ENCODE results near the gene CTNNA3.

Gene CTNNA3

DNA sequence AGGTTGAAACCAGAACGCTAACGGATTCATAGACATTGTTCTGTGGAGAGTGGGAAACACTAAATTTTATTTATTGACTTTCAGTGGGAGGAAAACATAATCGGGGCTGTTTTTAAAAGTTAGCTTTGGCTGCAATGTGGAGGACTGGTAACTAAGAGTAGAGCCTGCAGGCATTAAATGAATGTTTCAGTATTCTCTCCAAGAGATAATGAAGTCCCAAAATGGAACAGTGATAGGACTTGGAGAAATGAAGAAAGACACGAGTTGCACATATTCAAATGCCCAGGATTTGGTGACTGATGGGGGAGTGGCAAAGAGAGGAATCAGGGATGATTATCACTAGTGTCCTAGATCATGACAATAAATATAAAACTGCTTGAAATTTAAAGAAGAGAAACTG is 1130.0 kb downstream of the CTNNA3 start:
- no peak for DNase-seq

DNA sequence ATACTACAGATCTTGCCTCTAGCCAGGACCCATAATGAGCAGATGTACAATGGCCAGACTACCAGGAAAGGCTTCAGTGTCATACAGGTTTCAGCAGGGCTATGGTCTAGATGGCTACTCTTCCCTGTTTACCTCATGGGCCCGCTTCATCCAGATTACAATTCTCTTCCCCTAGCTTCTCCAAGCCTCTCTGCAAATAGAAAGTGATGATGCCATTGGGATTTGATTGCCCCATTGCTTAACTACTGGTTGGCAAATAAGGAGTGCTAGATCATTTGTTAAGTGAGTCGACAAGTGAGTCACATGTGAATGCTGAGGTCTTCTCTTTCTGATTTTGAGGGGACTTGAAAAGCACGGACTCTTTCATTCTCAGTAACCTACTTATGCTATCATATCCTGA is 1131.7 kb downstream of the CTNNA3 start:
- DNase-seq, result no peak

DNA sequence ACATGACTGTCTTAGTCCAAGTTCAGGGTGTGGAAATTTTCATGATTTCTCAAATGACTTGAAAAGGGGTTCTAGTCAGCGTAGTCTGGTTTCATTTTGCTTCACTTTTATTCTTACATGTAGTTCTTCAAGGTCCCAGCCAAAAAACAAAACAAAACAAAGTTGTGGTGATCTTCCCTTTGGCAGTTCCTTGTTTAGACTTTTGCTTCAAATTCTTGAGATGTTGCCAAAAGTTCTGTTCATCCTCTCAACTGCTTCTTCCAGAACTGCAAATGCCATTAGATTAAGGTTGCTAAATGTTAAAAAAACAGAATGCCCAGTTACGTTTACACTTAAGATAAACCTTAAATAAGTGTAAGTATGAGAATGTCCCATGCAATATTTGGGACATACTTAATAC is 1140.9 kb downstream of the CTNNA3 start:
- no peak for DNase-seq

DNA sequence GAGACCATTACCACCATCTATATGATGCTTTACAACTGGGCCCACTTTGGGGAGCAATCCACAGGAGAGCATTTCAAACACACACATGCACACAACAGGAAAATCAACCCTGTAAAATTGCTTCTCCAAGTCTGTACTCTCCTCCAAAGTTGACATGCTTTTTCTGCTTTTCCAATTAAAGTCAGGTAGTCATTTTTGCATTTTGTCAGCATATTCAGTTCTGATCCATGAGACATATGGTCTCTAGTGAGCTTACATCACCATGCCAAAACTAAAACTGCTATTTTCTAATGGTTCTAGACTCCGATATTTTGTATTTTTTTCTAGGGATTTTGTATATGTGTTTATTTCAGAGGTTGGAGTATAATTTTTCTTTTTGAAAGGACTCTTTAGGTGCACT is 1143.7 kb downstream of the CTNNA3 start:
- DNase-seq, result no peak

DNA sequence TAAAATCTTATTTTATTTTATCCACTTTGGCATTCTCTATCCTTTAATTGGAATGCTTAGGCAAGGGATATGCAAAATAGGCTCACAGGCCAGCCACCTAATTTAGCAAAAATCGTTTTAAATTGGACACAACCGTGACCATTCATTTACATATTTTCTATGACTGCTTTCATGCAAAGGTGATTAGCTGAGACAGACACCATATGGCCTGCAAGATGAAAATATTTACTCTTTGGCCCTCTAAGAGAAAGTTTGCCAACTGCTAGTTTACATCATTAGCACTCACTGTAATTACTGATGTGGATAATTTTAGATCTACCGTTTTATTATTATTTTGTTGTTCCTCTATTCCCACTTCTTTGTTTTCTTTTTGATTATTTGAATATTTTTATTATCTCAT is 1145.6 kb downstream of the CTNNA3 start:
- no peak for DNase-seq

DNA sequence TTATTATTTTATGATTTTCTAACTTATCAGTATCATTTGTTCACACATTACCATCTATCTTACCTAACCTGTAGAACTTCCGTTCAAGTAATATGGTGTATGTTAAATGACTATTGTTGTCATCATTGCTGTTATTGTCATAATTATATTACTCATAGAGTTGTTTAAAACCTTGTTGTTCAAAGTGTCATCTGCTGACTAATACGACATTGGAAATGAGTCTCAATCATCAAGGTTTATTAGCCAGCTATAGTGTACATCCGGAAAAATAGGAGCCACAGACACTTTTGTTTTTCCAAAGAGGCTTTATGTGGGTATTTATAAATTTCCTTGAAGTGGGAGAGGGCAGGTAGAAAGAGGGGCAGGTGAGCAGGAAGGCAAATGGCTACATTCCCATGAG is 1157.1 kb downstream of the CTNNA3 start:
- DNase-seq, result no peak

DNA sequence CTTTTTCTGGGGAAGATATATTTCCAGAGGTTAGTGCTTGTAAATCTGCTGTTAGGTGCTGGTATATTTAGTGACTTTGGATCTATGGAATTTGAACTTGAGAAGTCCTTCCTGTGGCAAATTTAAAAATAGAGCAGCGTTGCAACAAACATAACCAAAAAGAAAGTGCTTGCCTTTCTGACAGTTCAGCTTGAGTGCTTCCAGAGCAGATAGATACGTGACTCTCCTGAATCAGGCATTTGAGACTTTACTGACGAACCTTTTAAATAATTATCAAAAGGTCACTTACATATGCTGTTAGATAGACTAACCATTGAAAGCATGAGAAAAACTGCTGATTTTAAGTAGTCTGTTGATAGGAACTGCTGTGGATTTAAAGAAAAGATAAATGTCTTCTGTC is 1157.6 kb downstream of the CTNNA3 start:
- no peak for DNase-seq

DNA sequence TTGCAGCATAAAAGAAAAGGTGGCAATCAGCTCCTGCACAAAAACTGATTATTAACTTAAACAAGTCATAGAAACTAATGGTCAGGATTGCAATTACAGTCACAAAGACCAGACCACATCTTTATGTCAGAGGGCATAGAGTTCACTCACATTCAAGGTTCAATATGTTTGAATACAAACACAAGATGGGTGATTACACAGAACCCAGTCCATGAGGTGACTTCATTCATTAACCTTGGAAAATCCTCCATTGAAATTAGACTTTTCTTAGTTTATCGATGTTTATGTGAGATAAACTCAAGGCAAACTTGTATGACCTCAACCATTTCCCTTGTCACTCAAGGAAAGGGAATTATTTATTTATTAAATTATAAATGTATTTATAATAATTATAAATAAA is 1158.8 kb downstream of the CTNNA3 start:
- no peak for DNase-seq

DNA sequence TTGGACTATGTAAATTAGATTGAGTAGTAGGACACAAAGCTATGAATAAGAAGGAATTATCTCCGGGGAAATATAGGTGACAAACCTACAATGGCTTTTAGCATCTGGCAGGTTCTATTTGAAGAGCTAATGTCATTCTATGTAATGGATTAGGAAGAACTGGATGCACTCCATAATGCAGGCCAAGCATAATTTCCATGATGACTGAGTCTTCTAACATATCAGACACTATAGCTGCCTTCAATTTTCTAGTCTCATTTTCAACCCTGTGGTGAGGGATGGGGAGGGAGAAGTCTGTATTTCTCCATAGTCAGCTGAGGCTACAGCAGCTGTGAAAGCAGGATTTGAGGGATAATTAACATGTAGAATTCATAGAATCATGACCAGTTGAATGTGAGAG is 1160.6 kb downstream of the CTNNA3 start:
- DNase-seq, result no peak

DNA sequence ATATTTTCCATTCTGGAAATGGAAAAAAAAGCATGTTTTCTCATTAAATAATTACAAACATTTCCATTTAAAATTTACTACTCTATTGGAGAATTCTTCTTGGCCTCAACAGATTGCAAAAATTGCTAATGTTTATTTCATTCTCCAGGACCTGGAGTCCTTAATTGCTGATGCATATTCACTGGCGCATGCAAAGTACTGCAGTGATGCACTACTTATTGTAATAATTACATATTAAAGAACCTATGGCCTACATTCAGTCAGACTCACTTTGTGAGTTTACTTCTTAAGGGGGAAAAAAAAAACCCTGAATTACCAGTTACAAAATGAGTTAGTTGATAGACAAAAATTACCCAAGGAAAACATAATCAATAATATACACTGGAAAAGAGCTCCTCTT is 1161.1 kb downstream of the CTNNA3 start:
- DNase-seq, result no peak

DNA sequence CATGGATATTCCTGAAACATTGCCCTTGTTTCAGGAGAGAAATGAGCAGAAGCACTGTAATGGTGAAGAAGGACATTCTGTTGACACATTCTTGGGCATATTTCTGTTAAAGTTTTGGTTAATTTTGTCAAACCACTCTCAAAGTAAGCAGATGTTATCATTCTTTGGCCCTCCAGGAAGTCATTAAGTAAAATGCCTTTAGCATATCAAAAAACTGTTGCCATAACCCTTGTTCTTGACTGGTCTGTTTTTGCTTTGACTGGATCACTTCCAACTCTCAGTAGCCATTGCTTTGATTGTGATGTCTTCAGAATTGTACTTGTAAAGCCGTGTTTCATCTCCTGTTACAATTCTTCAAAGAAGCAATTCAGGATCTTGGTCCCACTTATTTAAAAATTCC is 1174.5 kb downstream of the CTNNA3 start:
- no peak for DNase-seq

DNA sequence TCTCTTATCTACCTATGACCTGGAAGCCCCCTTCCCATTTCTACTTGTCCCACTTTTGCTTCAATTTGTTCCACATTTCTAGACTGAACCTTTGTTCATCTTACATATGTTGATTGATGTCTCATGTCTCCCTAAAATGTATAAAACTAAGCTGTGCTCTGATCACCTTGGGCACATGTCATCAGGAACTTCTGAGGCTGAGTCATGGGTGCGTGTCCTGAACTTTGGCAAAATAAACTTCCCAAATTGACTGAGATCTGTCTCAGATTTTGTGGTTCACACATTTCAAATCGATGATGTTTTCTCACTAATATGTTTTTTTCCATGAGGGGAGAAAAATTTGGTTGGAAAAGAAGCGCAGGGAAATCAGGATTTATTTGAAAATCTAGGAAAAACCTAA is 1176.4 kb downstream of the CTNNA3 start:
- no peak for DNase-seq

DNA sequence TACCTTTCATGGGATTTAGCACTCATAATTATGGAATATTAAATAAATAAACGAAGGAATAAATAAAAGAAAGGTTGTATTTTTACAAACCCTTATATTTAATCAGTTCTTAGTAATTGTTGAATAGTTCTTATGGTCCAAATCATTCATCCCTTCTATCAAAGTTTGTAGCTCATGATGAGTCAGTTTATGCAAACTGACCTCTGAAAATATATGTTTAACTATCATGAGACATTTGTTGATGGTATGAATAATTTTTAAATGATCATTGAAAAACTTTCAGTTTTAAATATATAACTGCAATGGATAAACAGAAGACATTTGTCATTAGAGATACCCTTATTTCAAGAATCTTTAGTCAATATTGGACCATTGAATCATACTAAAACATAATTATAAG is 1181.3 kb downstream of the CTNNA3 start:
- DNase-seq, result no peak

DNA sequence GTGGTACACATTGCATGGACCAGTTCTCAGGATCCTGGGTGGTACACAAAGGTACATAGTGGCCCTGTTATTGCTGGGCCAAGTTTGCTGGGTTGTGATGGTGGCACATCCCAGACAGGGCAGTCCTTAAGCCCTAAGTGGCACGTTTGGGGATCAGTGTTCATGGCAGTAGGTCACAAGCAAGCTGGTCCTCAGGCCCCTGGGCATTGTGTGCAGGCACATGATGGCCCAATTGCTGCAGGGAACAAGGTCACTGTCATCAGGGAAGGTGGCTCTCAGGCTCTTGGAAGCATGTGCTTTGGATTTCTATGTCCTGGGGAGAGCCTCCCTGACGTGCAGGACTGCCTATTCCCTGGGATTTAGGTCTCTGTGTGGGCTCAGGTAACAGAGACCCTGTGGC is 1182.5 kb downstream of the CTNNA3 start:
- DNase-seq, result no peak

DNA sequence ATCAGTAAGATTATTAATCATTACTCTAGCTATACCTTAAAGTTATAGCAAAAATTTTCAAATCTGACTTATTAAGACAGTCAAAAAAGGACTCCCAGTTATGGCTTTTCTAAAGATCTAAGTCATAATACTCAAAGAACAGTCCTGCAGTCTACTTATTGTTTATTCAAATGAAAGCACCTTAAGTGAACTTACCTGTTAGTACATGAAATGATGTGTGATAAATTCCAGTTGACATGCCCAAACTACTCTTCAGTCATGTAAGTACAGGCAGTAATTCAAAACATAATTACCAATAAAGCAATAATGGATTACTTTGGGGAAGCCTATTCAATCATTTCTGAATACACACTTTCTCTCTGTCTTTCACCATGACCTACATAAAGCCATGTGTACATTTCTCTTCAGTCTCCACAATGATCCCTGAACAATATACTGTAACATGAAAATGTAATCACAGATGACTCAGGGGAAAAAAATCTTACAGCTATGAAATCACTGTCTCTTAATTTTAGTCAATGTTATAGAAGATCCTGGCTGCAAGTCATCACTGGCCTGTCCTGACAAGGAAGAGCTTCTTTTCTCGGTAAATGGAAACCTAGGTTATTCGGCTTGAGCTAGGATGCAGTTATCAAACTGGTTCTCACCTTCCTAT is 1190.9 kb downstream of the CTNNA3 start:
- DNase-seq, result no peak

DNA sequence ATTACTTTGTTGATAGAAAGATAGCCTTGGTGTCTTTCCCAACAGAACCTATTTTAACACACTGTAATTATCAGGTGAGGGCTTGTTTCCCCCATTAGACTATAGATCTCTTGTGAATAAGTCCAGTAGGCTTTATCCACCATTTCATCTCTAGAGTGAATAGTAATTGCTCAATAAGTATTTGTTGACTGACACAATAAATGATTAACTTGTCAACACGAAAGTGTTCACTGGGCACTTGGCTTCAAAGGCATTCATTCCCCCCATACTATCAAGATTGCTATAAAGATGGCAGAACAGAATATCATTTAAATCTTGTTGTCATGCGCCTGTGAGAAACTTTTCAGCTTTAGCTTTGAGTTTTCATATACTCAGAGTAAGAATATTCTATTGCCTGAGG is 1194.6 kb downstream of the CTNNA3 start:
- no peak for DNase-seq

DNA sequence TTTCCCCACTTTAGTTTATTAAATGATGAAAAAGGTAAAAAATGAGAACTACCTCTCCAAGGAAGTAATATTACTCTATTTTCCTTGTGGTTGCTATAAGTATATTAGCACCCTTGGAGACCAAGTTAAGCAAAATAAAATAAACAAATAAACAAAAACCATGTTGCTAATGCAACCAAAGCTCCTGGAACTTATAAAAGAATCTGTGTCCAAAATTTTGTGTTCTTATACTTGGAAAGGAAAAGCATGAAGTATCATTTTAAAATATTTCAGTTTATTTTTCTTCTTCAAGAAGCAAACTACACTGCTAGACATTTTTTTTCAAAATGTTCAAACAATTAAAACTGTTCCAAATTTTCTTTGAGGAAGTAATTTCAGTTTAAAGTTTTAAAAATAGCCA is 1212.0 kb downstream of the CTNNA3 start:
- no peak for DNase-seq

DNA sequence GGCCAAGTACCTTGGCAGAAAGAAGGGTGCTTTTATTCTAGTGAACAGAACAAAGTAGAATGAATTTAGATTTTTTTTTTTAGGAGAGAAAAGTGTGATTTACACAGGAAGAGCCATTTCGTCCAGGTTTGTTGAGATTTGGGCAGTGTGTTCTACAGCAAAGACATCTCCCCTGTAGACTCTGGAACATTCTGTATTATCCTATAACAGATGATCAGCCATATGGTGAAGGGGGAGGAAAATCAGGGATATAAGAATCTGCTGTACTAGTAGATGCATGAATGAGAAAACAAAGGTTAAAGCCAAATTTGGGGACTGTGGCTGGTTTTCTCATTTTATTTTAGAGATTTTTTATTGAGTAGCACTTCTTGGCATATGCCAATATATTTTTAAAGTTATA is 1223.8 kb downstream of the CTNNA3 start:
- DNase-seq, result no peak

DNA sequence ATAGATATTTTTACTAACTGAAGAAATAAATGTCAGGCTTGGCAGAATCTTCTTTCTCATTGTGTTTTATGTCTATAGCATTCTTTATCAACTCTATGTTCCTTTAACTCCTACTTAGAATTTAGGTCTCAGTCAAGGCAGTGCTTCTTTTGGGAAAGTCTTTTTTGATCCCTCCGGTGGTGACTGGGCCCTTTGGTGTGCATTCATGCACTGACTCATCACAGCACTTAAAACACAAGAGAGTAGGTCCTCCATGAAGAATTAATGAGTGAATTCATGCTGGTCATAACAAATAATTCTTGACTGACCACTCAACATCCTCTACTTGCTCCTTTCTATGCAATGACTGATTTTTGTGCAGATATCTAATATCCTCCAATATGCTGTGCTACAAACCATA is 1229.0 kb downstream of the CTNNA3 start:
- no peak for DNase-seq

DNA sequence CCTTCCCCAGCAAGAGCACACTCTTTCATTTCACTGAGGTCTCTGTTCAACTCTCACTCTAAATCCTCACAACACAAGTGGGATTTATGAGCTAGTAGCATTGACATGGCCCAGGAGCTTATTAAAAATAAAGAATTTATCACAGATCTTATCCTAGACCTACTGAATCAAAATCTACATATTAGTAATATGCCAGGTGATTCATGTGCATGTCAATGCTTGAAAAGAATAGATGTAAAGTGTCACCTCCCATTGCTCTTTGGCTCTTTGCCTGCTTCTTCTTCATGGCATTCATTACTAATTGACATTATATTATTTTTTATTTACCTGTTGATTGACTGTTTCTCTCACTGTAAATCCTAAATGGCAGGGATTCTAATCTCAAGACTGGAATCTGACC is 1229.4 kb downstream of the CTNNA3 start:
- no peak for DNase-seq

DNA sequence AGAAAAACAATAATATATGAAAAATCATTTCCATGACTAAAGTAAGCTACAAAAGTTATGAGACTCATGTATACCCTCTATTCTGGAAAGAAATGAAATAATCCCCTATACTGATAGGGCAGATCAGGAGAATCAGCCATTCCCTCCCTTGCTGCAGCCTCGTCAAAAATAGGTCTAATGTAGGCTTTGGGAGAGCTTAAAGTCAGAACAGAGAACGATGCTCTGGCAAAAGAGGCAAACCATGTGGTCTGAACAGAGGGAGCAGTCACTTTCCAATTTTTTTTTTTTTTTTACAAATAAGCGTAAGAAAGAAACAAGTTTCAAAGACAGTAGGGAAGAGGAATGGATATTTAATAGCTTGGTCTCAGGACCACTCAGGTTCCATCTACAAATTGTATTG is 1232.4 kb downstream of the CTNNA3 start:
- no peak for DNase-seq

DNA sequence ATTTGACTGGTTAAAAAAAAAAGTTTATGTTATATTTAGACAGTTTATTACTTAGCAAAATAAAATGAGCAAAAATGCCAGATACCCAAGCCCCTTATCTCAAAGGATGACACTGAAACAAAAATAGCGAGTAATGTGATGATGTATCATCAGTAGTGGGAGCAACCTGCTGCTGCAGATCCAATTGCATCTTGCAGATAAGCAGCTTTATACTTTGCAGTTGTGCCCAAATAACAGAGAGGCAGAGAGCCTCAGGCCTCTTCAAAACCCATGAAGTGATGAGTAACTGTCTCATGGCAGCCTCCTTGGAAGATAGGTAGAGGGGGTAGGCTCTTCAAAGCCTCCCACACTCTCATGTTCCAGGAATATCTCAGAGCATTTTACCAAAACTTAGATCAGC is 1238.4 kb downstream of the CTNNA3 start:
- DNase-seq, result peak in 4 of 56 donors; percentile 1 to 19 (median 2)

DNA sequence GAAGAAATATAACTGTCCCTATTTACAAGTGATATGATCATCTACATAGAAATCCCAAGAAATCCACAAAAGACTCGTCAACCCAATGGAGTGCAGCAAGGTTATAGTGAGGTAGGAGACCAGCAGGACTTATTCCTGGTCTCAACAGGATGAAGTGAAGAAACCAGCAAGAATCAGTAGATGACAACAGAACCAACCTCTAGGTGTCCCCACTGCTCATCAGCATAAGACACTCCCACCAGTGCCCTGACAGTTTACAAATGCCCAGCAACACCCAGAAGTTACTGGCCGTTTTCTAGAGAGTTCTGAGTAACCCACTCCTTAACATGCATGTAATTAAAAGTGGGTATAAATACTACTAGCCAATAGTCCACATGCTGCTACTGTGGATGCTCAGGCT is 1240.7 kb downstream of the CTNNA3 start:
- no peak for DNase-seq

DNA sequence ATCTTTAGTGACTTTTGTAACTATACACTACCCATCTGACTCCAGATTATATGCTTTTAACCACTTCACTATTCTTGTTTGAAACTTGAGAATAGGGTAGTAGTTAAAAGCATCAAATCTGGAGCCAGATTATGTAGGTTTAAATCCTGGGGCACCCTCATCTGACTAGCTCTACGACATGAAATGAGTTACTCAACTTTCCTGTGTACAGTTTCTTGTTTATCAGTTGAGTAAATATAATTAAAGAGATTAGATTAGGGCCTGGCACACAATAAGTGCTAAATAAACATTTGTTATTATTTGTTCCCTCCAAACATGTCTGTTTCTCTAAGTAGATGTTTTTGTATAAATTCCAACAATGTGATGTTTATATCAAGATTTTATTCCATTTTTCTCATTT is 1255.4 kb downstream of the CTNNA3 start:
- no peak for DNase-seq
